ENCODE data around the gene MT4. TPM values are rescaled to one million over a fixed set of nuclear protein-coding genes. Genes with fewer than 3 reads are reported as not detected.

Gene MT4
- total and polyA plus RNA-seq, 5 donors from 2014 or later: not detected

DNA sequence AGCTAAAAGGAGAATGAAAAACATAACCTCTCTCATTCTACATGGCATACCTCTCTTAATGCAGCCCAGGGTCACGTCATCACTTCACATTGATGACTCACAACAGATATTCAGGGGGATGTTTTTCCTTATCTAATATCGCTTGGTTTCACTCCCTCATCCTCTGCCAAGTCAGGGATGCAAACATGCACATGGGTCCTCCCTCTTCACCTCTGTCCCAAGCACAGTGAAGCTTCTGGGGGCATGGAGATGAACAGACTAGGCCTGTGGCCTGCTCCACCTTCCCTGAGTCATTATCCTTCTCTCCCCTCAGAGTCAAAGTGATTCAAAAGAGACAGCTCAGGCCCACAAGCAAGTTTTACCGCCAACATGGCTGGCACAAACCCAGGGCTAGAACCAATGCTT, 41.2 kb downstream of the MT4 start:
- Mint-ChIP-seq H3K27ac (peak overlapping the region; percentile 76 to 93 (median 84)), H3K4me3 (peak overlapping the region in 2 of 4 donors; percentile 22 to 92), H3K9me3 (no peaks in the 10 kb centered on the region), H3K27me3 (peaks cover 13% of the 10 kb centered on the region), H3K36me3 (no peaks in the 10 kb centered on the region), H3K4me1 (peaks cover 14 to 38% (median 34%) of the 10 kb centered on the region in 4 donors)
- DNase-seq: no peak
- H3K4me3 ChIP-seq (ENCODE audit: low read depth, low read length): no peak overlapping the region
- H3K9me3 ChIP-seq (ENCODE audit: control insufficient read depth in 2 of 2, low read length in 2 of 2): no peaks in the 10 kb centered on the region
- H3K4me1 ChIP-seq (ENCODE audit: control insufficient read depth, insufficient read depth, low read length, poor library complexity, severe bottlenecking): peaks cover 41% of the 10 kb centered on the region
- no peaks in the 10 kb centered on the region for H3K36me3 ChIP-seq (ENCODE audit: control insufficient read depth, insufficient read depth, low read length)
- H3K27ac ChIP-seq (ENCODE audit: insufficient read depth, low read length, poor library complexity, severe bottlenecking): no peak overlapping the region
- no peak for ATAC-seq (ENCODE audit: low read depth in 2 of 2)
- H3K27me3 ChIP-seq (ENCODE audit: control insufficient read depth, insufficient read depth, low read length): peaks cover 1% of the 10 kb centered on the region

DNA sequence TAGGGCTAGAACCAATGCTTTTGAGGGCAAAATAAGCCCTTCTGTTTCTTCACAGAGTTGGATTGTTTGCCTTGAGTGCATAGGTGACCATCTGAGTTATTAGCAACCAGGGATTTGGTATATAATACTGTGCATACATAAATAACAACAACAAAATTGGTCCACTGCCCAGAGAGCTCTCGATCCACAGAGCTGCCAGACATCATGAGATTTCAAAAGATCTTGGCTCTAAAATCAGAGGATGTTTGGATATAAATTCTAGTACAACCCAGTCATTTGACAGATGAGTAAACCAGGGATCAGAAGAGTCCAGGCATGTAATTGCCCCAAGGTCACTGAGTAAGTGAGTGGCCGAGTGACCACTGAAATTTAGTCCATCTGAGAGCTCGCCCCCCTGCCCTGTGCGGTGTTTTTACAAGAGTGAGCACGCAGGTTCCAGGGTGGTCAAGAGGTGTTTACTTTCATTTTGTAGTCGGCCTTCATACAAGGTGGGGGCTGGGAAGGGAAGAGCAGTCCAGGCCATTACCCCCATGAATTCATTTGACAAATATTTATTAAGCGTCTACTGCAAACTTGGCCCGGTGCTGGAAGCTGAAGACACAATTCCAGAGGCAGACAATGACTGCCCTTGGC, 41.7 kb downstream of the MT4 start:
- H3K9me3 Mint-ChIP-seq: no peaks in the 10 kb centered on the region
- no peak overlapping the region for H3K4me3 ChIP-seq (ENCODE audit: low read depth, low read length)
- H3K27me3 ChIP-seq (ENCODE audit: control insufficient read depth, insufficient read depth, low read length): no peaks in the 10 kb centered on the region
- peak overlapping the region; percentile 76 to 93 (median 84) for H3K27ac Mint-ChIP-seq
- H3K27me3 Mint-ChIP-seq: peaks cover 7% of the 10 kb centered on the region
- ATAC-seq (ENCODE audit: low read depth in 2 of 2) (no peak), DNase-seq (no peak)
- no peaks in the 10 kb centered on the region for H3K36me3 ChIP-seq (ENCODE audit: control insufficient read depth, insufficient read depth, low read length)
- H3K9me3 ChIP-seq (ENCODE audit: control insufficient read depth in 2 of 2, low read length in 2 of 2): no peaks in the 10 kb centered on the region
- H3K4me1 Mint-ChIP-seq: peaks cover 14 to 43% (median 38%) of the 10 kb centered on the region in 4 donors
- peak overlapping the region; percentile 79 to 92 (median 81) for H3K4me3 Mint-ChIP-seq
- peaks cover 41% of the 10 kb centered on the region for H3K4me1 ChIP-seq (ENCODE audit: control insufficient read depth, insufficient read depth, low read length, poor library complexity, severe bottlenecking)
- no peaks in the 10 kb centered on the region for H3K36me3 Mint-ChIP-seq
- H3K27ac ChIP-seq (ENCODE audit: insufficient read depth, low read length, poor library complexity, severe bottlenecking): no peak overlapping the region

DNA sequence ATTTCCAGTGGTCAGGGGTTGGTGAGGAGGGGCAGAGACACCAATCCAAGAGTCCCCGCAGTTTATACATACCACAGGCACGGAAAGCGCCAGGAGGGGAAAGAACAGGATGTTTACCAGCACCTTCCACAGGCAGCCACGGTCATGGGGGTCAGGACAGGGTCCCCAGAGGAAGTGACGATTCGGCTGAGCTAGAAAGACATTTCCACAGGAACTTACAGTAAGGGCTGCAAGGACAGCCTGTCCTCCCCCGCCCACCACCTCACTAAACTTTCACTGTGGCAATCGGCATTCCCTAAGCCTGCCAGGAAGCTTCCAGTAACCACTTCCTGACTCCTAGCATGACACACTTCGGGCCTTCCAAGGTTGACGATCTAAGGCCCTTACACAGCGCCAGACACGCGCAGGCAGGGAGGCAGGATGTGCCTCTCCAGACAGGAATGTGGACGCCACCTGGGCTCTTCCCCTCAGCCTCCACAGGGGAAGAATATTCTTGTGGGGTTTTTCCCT, 42.3 kb downstream of the MT4 start:
- H3K27me3 ChIP-seq (ENCODE audit: control insufficient read depth, insufficient read depth, low read length): no peaks in the 10 kb centered on the region
- no peak overlapping the region for H3K27ac ChIP-seq (ENCODE audit: insufficient read depth, low read length, poor library complexity, severe bottlenecking)
- H3K36me3 Mint-ChIP-seq: no peaks in the 10 kb centered on the region
- H3K9me3 ChIP-seq (ENCODE audit: control insufficient read depth in 2 of 2, low read length in 2 of 2): no peaks in the 10 kb centered on the region
- peaks cover 2% of the 10 kb centered on the region for H3K27me3 Mint-ChIP-seq
- no peaks in the 10 kb centered on the region for H3K36me3 ChIP-seq (ENCODE audit: control insufficient read depth, insufficient read depth, low read length)
- H3K4me3 Mint-ChIP-seq: peak overlapping the region; percentile 79 to 92 (median 81)
- peak overlapping the region; percentile 76 to 93 (median 84) for H3K27ac Mint-ChIP-seq
- peaks cover 14 to 44% (median 38%) of the 10 kb centered on the region in 4 donors for H3K4me1 Mint-ChIP-seq
- DNase-seq: peak in 1 of 3 donors; percentile 44
- H3K4me3 ChIP-seq (ENCODE audit: low read depth, low read length): no peak overlapping the region
- H3K4me1 ChIP-seq (ENCODE audit: control insufficient read depth, insufficient read depth, low read length, poor library complexity, severe bottlenecking): peaks cover 41% of the 10 kb centered on the region
- no peaks in the 10 kb centered on the region for H3K9me3 Mint-ChIP-seq
- no peak for ATAC-seq (ENCODE audit: low read depth in 2 of 2)

DNA sequence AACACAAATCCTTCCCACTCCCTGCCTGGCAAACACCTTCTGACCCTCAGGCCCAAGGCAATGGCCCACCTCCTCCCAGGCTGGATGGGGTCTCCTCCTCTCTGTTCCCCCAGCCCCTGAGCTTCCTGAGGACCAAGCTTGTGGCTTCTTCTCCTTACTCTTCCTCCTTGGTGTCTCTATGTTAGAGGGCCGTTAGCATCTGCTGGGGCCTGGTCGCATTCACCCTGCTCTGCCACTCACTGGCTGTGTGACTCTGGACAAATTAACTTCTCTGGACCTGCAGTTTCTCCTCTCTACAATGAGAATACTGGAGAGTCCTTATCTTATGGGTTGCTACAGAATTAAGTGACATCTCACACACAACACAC, 42.8 kb downstream of the MT4 start:
- Histone ChIP-seq H3K9me3 (ENCODE audit: control insufficient read depth in 2 of 2, low read length in 2 of 2) (no peaks in the 10 kb centered on the region), H3K4me1 (ENCODE audit: control insufficient read depth, insufficient read depth, low read length, poor library complexity, severe bottlenecking) (peaks cover 41% of the 10 kb centered on the region), H3K27me3 (ENCODE audit: control insufficient read depth, insufficient read depth, low read length) (no peaks in the 10 kb centered on the region), H3K36me3 (ENCODE audit: control insufficient read depth, insufficient read depth, low read length) (no peaks in the 10 kb centered on the region), H3K27ac (ENCODE audit: insufficient read depth, low read length, poor library complexity, severe bottlenecking) (peak overlapping the region; percentile 88), H3K4me3 (ENCODE audit: low read depth, low read length) (peak overlapping the region; percentile 69)
- H3K27me3 Mint-ChIP-seq: no peaks in the 10 kb centered on the region
- H3K36me3 Mint-ChIP-seq: no peaks in the 10 kb centered on the region
- no peaks in the 10 kb centered on the region for H3K9me3 Mint-ChIP-seq
- peaks cover 14 to 44% (median 38%) of the 10 kb centered on the region in 4 donors for H3K4me1 Mint-ChIP-seq
- DNase-seq (no peak), ATAC-seq (ENCODE audit: low read depth in 2 of 2) (no peak)
- H3K27ac Mint-ChIP-seq: peak overlapping the region; percentile 83 to 92 (median 91)
- peak overlapping the region; percentile 77 to 92 (median 80) for H3K4me3 Mint-ChIP-seq

DNA sequence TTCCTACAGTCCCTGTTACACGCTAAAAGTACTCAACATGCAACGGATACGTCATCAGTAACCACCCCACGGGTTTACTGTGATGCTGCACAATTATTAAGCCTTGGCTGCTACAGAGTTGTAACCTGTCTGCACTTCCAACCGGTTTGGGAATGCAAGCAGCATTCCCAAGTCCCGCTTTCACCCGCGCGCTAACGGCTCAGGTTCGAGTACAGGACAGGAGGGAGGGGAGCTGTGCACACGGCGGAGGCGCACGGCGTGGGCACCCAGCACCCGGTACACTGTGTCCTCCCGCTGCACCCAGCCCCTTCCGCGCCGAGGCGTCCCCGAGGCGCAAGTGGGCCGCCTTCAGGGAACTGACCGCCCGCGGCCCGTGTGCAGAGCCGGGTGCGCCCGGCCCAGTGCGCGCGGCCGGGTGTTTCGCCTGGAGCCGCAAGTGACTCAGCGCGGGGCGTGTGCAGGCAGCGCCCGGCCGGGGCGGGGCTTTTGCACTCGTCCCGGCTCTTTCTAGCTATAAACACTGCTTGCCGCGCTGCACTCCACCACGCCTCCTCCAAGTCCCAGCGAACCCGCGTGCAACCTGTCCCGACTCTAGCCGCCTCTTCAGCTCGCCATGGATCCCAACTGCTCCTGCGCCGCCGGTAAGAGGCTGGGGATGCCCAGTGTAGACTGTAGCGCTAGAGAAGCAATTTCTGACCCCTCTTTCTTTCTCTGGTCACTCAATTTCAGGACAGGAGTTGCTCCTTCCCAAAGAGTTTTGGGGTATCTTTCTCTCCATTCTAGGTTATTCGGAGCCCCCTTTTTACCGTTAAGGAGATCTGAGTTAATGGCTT, 43.4 kb downstream of the MT4 start, which contains the start of gene MT2A:
TSS of gene MT2A (plus strand) at position 542 of the 833 bp plus-strand sequence. CDS start at position 614, 72 bp downstream.
- Histone ChIP-seq H3K9me3 (ENCODE audit: control insufficient read depth in 2 of 2, low read length in 2 of 2) (no peaks in the 10 kb centered on the region), H3K36me3 (ENCODE audit: control insufficient read depth, insufficient read depth, low read length) (no peaks in the 10 kb centered on the region), H3K4me3 (ENCODE audit: low read depth, low read length) (peak within 1 kb of the TSS; percentile 95), H3K4me1 (ENCODE audit: control insufficient read depth, insufficient read depth, low read length, poor library complexity, severe bottlenecking) (peaks cover 41% of the 10 kb centered on the region), H3K27ac (ENCODE audit: insufficient read depth, low read length, poor library complexity, severe bottlenecking) (peak within 1 kb of the TSS; percentile 88), H3K27me3 (ENCODE audit: control insufficient read depth, insufficient read depth, low read length) (no peaks in the 10 kb centered on the region)
- Mint-ChIP-seq H3K27ac (peak within 1 kb of the TSS; percentile 89 to 97 (median 96)), H3K4me1 (peaks cover 14 to 44% (median 38%) of the 10 kb centered on the region in 4 donors), H3K9me3 (no peaks in the 10 kb centered on the region), H3K36me3 (no peaks in the 10 kb centered on the region), H3K27me3 (no peaks in the 10 kb centered on the region), H3K4me3 (peak within 1 kb of the TSS; percentile 92 to 99 (median 98))
- ATAC-seq (ENCODE audit: low read depth in 2 of 2) (peak; percentile 90 to 91), DNase-seq (peak; percentile 80 to 95 (median 82))

DNA sequence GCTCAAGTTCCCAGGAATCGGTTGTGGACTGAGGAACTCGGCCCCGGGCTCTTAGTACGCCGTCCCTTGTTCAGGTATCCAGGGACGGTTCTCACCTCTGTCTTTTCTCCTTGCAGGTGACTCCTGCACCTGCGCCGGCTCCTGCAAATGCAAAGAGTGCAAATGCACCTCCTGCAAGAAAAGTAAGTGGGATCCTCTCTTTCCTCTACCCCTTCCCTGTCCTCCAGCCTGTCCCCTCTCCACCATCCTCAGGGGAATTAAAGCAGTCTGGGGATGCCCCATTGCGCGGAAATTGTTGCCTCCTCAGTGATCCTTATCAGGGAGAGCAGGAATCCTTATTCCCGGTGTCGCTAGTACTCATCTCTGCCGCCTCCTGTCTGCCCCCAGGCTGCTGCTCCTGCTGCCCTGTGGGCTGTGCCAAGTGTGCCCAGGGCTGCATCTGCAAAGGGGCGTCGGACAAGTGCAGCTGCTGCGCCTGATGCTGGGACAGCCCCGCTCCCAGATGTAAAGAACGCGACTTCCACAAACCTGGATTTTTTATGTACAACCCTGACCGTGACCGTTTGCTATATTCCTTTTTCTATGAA, 44.1 kb downstream of the MT4 start:
- Histone ChIP-seq H3K27ac (ENCODE audit: insufficient read depth, low read length, poor library complexity, severe bottlenecking) (peak overlapping the region; percentile 88), H3K36me3 (ENCODE audit: control insufficient read depth, insufficient read depth, low read length) (no peaks in the 10 kb centered on the region), H3K27me3 (ENCODE audit: control insufficient read depth, insufficient read depth, low read length) (no peaks in the 10 kb centered on the region), H3K4me1 (ENCODE audit: control insufficient read depth, insufficient read depth, low read length, poor library complexity, severe bottlenecking) (peaks cover 41% of the 10 kb centered on the region), H3K4me3 (ENCODE audit: low read depth, low read length) (peak overlapping the region; percentile 95), H3K9me3 (ENCODE audit: control insufficient read depth in 2 of 2, low read length in 2 of 2) (no peaks in the 10 kb centered on the region)
- H3K36me3 Mint-ChIP-seq: no peaks in the 10 kb centered on the region
- H3K27ac Mint-ChIP-seq: peak overlapping the region; percentile 89 to 97 (median 96)
- peak overlapping the region; percentile 92 to 99 (median 98) for H3K4me3 Mint-ChIP-seq
- H3K4me1 Mint-ChIP-seq: peaks cover 17 to 45% (median 36%) of the 10 kb centered on the region in 4 donors
- no peaks in the 10 kb centered on the region for H3K27me3 Mint-ChIP-seq
- no peak for ATAC-seq (ENCODE audit: low read depth in 2 of 2)
- no peaks in the 10 kb centered on the region for H3K9me3 Mint-ChIP-seq
- no peak for DNase-seq

DNA sequence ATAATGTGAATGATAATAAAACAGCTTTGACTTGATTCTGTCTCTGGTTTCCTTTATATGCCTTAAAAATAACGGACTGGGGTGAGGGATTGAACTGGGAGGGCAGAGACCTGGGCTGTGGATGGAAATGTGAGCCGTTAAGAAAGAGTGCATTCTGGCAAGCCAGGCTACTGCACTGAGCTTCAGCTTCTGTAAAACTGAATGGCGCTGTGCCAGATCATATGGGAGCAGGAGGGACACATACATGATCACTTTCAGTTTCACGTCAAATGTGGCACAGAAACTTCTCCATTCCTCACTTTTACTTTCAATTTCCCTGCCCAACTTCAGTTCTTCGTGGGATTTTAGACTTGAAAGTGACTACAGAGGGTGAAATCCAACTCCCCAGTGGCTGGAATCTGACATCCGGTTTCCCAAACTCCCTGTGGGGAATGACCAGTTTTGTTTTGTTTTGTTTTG, 44.6 kb downstream of the MT4 start:
- Histone ChIP-seq H3K27ac (ENCODE audit: insufficient read depth, low read length, poor library complexity, severe bottlenecking) (peak overlapping the region; percentile 88), H3K4me1 (ENCODE audit: control insufficient read depth, insufficient read depth, low read length, poor library complexity, severe bottlenecking) (peaks cover 41% of the 10 kb centered on the region), H3K9me3 (ENCODE audit: control insufficient read depth in 2 of 2, low read length in 2 of 2) (no peaks in the 10 kb centered on the region), H3K27me3 (ENCODE audit: control insufficient read depth, insufficient read depth, low read length) (no peaks in the 10 kb centered on the region), H3K4me3 (ENCODE audit: low read depth, low read length) (peak overlapping the region; percentile 95), H3K36me3 (ENCODE audit: control insufficient read depth, insufficient read depth, low read length) (no peaks in the 10 kb centered on the region)
- Mint-ChIP-seq H3K4me3 (peak overlapping the region; percentile 92 to 99 (median 98)), H3K4me1 (peaks cover 17 to 47% (median 36%) of the 10 kb centered on the region in 4 donors), H3K27me3 (no peaks in the 10 kb centered on the region), H3K27ac (peak overlapping the region; percentile 89 to 97 (median 96)), H3K36me3 (no peaks in the 10 kb centered on the region), H3K9me3 (no peaks in the 10 kb centered on the region)
- peak; percentile 32 to 41 for ATAC-seq (ENCODE audit: low read depth in 2 of 2)
- peak; percentile 49 to 84 (median 76) for DNase-seq
